Gastroesophageal sphincter (tissue), 4 donors: Measurements from ENCODE around the gene PRODH2. TPM values are rescaled to one million over a fixed set of nuclear protein-coding genes. Genes with fewer than 3 reads are reported as not detected.

Experiments
- ATAC-seq: fragments of 150-250 bp; one replicate; pipeline ENCODE4 v1.9.1; 2016; ENCODE audit warnings: mild to moderate bottlenecking, moderate library complexity
- H3K27ac ChIP-seq, 4 donors: fragments of 200-600 bp; sonication (generic) in 3 of 4; 1 replicate in 3 of 4; 2 replicates in 1 of 4; pipeline ENCODE4 v1.5.1; 2016 to 2019
- H3K27me3 ChIP-seq: fragments of 200-600 bp; sonication (generic); one replicate; pipeline ENCODE4 v1.5.1; 2019
- H3K36me3 ChIP-seq, 2 donors: fragments of 200-600 bp; sonication (generic); one replicate each; pipeline ENCODE4 v1.5.1; 2019; ENCODE audit warnings: control low read depth in 1 of 2
- H3K4me1 ChIP-seq, 3 donors: fragments of 200-600 bp; sonication (generic); 1 replicate in 2 of 3; 2 replicates in 1 of 3; pipeline ENCODE4 v1.5.1; 2016 to 2019; ENCODE audit warnings: control low read depth in 2 of 3
- H3K4me3 ChIP-seq, 2 donors: fragments of 200-600 bp; sonication (generic); one replicate each; pipeline ENCODE4 v1.5.1; 2019; ENCODE audit warnings: mild to moderate bottlenecking in 1 of 2, moderate library complexity in 1 of 2
- H3K9me3 ChIP-seq, 3 donors: fragments of 200-600 bp; sonication (generic); one replicate each; pipeline ENCODE4 v1.5.1; 2017 to 2019; ENCODE audit warnings: control low read depth in 2 of 3
- EP300 ChIP-seq: sonication (generic); formaldehyde crosslinking; IDR thresholded peaks from one replicate; pipeline ENCODE4 v1.6.1; 2017; ENCODE audit warnings: antibody characterized with exemption, mild to moderate bottlenecking
- POLR2A ChIP-seq, 2 donors: fragments of 450-650 bp; IDR thresholded peaks; one replicate each; pipeline ENCODE4 v1.6.1; 2017; ENCODE audit warnings: antibody characterized with exemption in 2 of 2, mild to moderate bottlenecking in 2 of 2, moderate library complexity in 1 of 2
- POLR2AphosphoS5 ChIP-seq: sonication (generic); formaldehyde crosslinking; IDR thresholded peaks from one replicate; pipeline ENCODE4 v1.6.1; 2017; ENCODE audit warnings: antibody characterized with exemption
- WGBS, 2 donors: methylation state at CpG; one replicate each; pipeline ENCODE4 v1.1.5; 2018; ENCODE audit warnings: low coverage in 1 of 2; 5-methylcytosine and 5-hydroxymethylcytosine counted together
- total RNA-seq, 4 donors: library from RNA; depleted of rRNA; stranded (reverse); fragments of >200 nt; gene quantifications; one replicate each; pipeline ENCODE4 v1.1.0, GENCODE V29; 2016
- TF ChIP-seq, protein P1 (sequence below), 4 experiments: fragments of 200-600 bp in 2 of 4; fragments of 450-650 bp in 2 of 4; sonication (generic) in 1 of 4; IDR thresholded peaks; one replicate each; pipeline ENCODE4 v1.5.1; 2017 to 2019; ENCODE audit warnings: antibody characterized with exemption in 4 of 4, mild to moderate bottlenecking in 2 of 4, moderate library complexity in 2 of 4

PRODH2 gene
- total RNA-seq, 4 donors from 2014 or later, result not detected

DNA sequence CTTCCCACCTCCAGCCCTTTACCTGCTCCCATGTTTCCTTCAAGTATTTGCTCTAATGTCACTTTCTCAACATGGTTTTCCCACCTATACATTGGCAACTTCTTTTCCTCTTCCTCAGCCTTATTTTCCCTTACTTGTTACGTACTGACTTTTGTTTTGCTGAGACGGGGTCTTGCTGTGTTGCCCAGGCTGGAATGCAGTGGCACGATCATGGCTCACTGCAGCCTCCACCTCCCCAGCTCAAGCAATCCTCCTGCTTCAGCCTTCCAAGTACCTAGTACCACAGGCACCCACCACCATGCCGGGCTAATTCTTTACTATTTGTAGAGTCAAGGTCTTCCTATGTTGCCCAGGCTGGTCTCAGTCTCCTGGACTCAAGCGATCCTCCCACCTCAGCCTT, 5.0 kb downstream of the PRODH2 start:
- Histone ChIP-seq H3K4me3 (no peak overlapping the region), H3K36me3 (no peaks in the 10 kb centered on the region), H3K4me1 (no peaks in the 10 kb centered on the region), H3K27ac (no peak overlapping the region), H3K27me3 (peaks cover 61% of the 10 kb centered on the region), H3K9me3 (no peaks in the 10 kb centered on the region)
- no peak for ATAC-seq
- TF ChIP-seq, protein P1, sequence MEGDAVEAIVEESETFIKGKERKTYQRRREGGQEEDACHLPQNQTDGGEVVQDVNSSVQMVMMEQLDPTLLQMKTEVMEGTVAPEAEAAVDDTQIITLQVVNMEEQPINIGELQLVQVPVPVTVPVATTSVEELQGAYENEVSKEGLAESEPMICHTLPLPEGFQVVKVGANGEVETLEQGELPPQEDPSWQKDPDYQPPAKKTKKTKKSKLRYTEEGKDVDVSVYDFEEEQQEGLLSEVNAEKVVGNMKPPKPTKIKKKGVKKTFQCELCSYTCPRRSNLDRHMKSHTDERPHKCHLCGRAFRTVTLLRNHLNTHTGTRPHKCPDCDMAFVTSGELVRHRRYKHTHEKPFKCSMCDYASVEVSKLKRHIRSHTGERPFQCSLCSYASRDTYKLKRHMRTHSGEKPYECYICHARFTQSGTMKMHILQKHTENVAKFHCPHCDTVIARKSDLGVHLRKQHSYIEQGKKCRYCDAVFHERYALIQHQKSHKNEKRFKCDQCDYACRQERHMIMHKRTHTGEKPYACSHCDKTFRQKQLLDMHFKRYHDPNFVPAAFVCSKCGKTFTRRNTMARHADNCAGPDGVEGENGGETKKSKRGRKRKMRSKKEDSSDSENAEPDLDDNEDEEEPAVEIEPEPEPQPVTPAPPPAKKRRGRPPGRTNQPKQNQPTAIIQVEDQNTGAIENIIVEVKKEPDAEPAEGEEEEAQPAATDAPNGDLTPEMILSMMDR (IDR thresholded peaks at IDR 0.05), result no peak
- no peak for TF ChIP-seq EP300
- TF ChIP-seq POLR2AphosphoS5, result no peak
- TF ChIP-seq POLR2A (IDR thresholded peaks at IDR 0.05), result no peak
- WGBS, 2 donors, result 93 to 94% methylated on average over 3 to 5 of the region's 5 CpGs

DNA sequence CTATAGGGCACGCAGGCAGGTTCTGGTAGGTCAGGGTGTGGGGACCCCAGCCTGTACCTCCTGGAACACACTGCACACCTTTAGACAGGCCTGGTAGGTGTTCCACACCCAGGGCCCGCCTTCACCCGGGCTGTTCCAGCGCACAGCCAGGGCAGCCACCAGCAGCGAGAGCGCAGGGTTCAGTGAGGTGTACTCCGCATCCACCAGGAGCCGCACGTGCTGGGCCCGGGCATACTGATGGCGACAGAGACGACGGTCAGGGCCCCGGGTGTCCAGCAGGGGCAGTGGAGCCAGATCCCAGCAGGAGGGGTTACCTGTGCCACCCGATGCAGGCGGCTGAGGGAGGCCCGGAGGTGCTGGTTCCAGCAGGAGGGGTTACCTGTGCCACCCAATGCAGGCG, 6.0 kb downstream of the PRODH2 start:
- H3K9me3 ChIP-seq, result no peaks in the 10 kb centered on the region
- TF ChIP-seq POLR2A (IDR thresholded peaks at IDR 0.05), result no peak
- no peak for TF ChIP-seq POLR2AphosphoS5
- no peak for TF ChIP-seq EP300
- TF ChIP-seq, protein P1 (IDR thresholded peaks at IDR 0.05), result no peak
- no peak overlapping the region for H3K27ac ChIP-seq
- H3K4me1 ChIP-seq, result no peaks in the 10 kb centered on the region
- H3K36me3 ChIP-seq, result no peaks in the 10 kb centered on the region
- no peak overlapping the region for H3K4me3 ChIP-seq
- no CpG with 5 or more reads among the region's 18 CpGs for WGBS, 2 donors
- H3K27me3 ChIP-seq, result peaks cover 52% of the 10 kb centered on the region
- no peak for ATAC-seq

DNA sequence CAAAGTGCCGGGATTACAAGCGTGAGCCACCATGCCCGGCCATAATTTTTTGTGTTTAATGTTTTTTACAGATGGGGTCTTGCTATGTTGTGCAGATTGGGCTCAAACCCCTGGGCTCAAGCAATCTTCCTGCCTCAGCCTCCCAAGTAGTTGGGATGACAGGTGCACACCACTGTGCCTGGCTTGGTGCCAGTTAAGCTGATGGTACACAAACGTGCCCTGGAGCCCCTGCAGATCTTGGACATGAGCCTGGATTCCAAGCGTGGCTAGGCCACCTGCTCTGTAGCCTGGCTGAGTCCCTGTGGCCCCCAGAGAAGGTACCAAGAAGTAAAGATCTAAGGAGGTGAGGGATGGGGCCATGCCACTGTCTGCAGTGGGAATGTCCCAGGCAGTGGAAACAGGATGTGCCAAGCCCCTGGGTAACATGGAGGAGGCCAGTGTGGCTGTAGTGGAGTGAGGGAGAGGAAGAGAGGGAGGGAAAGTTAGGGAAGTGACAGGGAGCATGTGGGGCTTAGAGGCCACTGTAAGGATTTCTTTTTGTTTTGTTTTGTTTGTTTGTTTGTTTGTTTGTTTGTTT, 7.0 kb downstream of the PRODH2 start:
- Histone ChIP-seq H3K4me3 (no peak overlapping the region), H3K4me1 (no peaks in the 10 kb centered on the region), H3K27me3 (peaks cover 53% of the 10 kb centered on the region), H3K36me3 (no peaks in the 10 kb centered on the region), H3K27ac (no peak overlapping the region), H3K9me3 (no peaks in the 10 kb centered on the region)
- 80% methylated on average over 1 of the region's 5 CpGs; no CpG with 5 or more reads in 1 of the 2 donors for WGBS, 2 donors
- no peak for TF ChIP-seq POLR2A (IDR thresholded peaks at IDR 0.05)
- TF ChIP-seq, protein P1 (IDR thresholded peaks at IDR 0.05), result no peak
- no peak for TF ChIP-seq EP300
- TF ChIP-seq POLR2AphosphoS5, result no peak
- no peak for ATAC-seq

DNA sequence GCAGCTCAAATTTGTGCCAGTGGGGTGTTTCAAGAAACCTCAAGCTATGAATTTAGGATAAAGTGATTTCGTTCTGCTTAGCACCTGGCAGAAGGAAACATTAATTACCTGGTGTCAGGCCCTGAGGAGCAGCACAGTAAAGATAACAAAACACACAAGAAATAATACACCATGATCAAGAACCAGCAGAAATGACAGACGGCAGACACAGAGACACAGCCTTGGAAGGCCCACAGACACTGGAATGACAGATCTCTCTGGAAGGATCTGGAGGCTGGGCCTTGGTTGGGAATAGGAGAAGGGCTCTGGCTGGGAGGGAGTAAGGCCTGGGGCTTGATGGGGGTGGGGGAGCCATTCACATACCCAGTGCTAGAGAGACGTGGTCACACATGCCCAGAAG, 10.8 kb downstream of the PRODH2 start:
- Histone ChIP-seq H3K4me1 (peaks cover 0 to 8% (median 0%) of the 10 kb centered on the region in 3 donors), H3K27ac (no peak overlapping the region), H3K36me3 (no peaks in the 10 kb centered on the region), H3K9me3 (no peaks in the 10 kb centered on the region), H3K27me3 (peaks cover 67% of the 10 kb centered on the region), H3K4me3 (no peak overlapping the region)
- 40 to 65% methylated on average over 1 to 2 of the region's 3 CpGs for WGBS, 2 donors
- no peak for ATAC-seq
- TF ChIP-seq EP300 (no peak), POLR2A (IDR thresholded peaks at IDR 0.05) (no peak), POLR2AphosphoS5 (no peak)
- TF ChIP-seq, protein P1 (IDR thresholded peaks at IDR 0.05), result no peak

DNA sequence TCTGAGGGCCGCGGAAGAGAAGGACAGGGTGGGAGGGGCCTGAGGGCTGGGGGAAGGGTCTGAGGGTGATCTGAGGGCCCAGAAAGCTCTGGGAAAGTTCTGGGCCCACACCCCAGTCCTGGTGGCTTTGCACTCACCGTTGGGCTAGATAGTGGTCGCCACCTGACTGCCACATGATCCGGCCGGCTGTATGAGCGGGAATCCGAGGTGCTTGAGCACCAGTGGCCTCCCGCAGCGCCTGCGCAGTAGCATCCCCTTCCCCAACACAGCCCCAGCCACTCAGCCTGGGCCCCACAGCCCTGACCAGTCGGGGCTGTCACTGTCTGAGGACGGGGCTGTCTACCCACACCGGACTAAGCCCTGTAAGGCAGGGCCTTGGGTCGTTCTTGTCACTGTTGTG, 15.0 kb downstream of the PRODH2 start:
- H3K27ac ChIP-seq, result no peak overlapping the region
- 6% methylated on average over 10 of the region's 15 CpGs; no CpG with 5 or more reads in 1 of the 2 donors for WGBS, 2 donors
- H3K36me3 ChIP-seq, result no peaks in the 10 kb centered on the region
- no peaks in the 10 kb centered on the region for H3K9me3 ChIP-seq
- TF ChIP-seq EP300 (no peak), POLR2A (IDR thresholded peaks at IDR 0.05) (no peak)
- TF ChIP-seq, protein P1 (IDR thresholded peaks at IDR 0.05), result no peak
- H3K4me3 ChIP-seq, result peak overlapping the region in 1 of 2 donors; percentile 4
- ATAC-seq, result no peak
- H3K27me3 ChIP-seq, result peaks cover 77% of the 10 kb centered on the region
- peaks cover 0 to 8% (median 0%) of the 10 kb centered on the region in 3 donors for H3K4me1 ChIP-seq
